Thoracic aorta (tissue), 2 donors: Measurements from ENCODE around the gene MARK4. TPM values are rescaled to one million over a fixed set of nuclear protein-coding genes. Genes with fewer than 3 reads are reported as not detected.

ENCODE experiments used
- ATAC-seq: fragments of 150-250 bp; one replicate; pipeline ENCODE4 v1.8.0; 2017; ENCODE audit warnings: low read depth; ENCODE audit not compliant: insufficient number of reproducible peaks, low FRiP score
- DNase-seq: peaks from one replicate; pipeline ENCODE4 v3.0.0-alpha.2; 2020; ENCODE audit warnings: low spot score
- H3K27ac ChIP-seq, 2 donors: fragments of 200-600 bp; sonication (generic); 1 replicate in 1 of 2; 2 replicates in 1 of 2; pipeline ENCODE4 v1.5.1; 2016; ENCODE audit warnings: mild to moderate bottlenecking in 2 of 2, moderate library complexity in 2 of 2
- H3K27me3 ChIP-seq: fragments of 200-600 bp; sonication (generic); replicated peaks from 2 replicates; pipeline ENCODE4 v1.6.0; 2016; ENCODE audit warnings: mild to moderate bottlenecking; ENCODE audit not compliant: insufficient read depth
- H3K36me3 ChIP-seq: fragments of 200-600 bp; sonication (generic); one replicate; pipeline ENCODE4 v1.5.1; 2016
- H3K4me1 ChIP-seq, 2 donors: fragments of 200-600 bp; sonication (generic); 1 replicate in 1 of 2; 2 replicates in 1 of 2; pipeline versions ENCODE4 v1.5.1 to v1.6.0; 2016; ENCODE audit warnings: low read depth in 2 of 2, mild to moderate bottlenecking in 1 of 2; ENCODE audit not compliant: control insufficient read depth in 1 of 2
- H3K4me3 ChIP-seq: fragments of 200-600 bp; sonication (generic); 2 replicates; pipeline ENCODE4 v1.5.1; 2016; ENCODE audit warnings: mild to moderate bottlenecking
- H3K9me3 ChIP-seq: fragments of 200-600 bp; sonication (generic); 2 replicates; pipeline ENCODE4 v1.5.1; 2016
- total RNA-seq, 2 donors: library from RNA; depleted of rRNA; stranded (reverse); fragments of >200 nt; gene quantifications; one replicate each; pipeline versions ENCODE4 v1.1.0 to v1.2.3, GENCODE V29; 2016
- TF ChIP-seq, protein P1 (sequence below): fragments of 200-600 bp; sonication (generic); IDR thresholded peaks from one replicate; pipeline ENCODE4 v1.5.1; 2019; ENCODE audit warnings: antibody characterized with exemption

The MARK4 gene
- total RNA-seq, 2 donors from 2014 or later: 24.1 to 36.2 TPM

- no peak overlapping the region for H3K27ac ChIP-seq
- H3K4me3 ChIP-seq: no peak overlapping the region
- no peaks in the 10 kb centered on the region for H3K27me3 ChIP-seq
- H3K36me3 ChIP-seq: peaks cover 4% of the 10 kb centered on the region
- H3K4me1 ChIP-seq: no peaks in the 10 kb centered on the region
- ATAC-seq (no peak), DNase-seq (no peak)
- TF ChIP-seq, protein P1, sequence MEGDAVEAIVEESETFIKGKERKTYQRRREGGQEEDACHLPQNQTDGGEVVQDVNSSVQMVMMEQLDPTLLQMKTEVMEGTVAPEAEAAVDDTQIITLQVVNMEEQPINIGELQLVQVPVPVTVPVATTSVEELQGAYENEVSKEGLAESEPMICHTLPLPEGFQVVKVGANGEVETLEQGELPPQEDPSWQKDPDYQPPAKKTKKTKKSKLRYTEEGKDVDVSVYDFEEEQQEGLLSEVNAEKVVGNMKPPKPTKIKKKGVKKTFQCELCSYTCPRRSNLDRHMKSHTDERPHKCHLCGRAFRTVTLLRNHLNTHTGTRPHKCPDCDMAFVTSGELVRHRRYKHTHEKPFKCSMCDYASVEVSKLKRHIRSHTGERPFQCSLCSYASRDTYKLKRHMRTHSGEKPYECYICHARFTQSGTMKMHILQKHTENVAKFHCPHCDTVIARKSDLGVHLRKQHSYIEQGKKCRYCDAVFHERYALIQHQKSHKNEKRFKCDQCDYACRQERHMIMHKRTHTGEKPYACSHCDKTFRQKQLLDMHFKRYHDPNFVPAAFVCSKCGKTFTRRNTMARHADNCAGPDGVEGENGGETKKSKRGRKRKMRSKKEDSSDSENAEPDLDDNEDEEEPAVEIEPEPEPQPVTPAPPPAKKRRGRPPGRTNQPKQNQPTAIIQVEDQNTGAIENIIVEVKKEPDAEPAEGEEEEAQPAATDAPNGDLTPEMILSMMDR: no peak
- H3K9me3 ChIP-seq: no peaks in the 10 kb centered on the region
Observed at GRCh38 chr19:45302416-45302815, 51.3 kb downstream of the MARK4 start.

GRCh38 chr19:45303269-45304060, 52.4 kb downstream of the MARK4 start:
- Histone ChIP-seq H3K4me1 (no peaks in the 10 kb centered on the region), H3K4me3 (no peak overlapping the region), H3K27me3 (no peaks in the 10 kb centered on the region), H3K36me3 (peaks cover 4% of the 10 kb centered on the region), H3K9me3 (no peaks in the 10 kb centered on the region), H3K27ac (no peak overlapping the region)
- no peak for DNase-seq
- ATAC-seq: no peak
- TF ChIP-seq, protein P1: no peak

GRCh38 chr19:45304141-45304926, 53.3 kb downstream of the MARK4 start:
- no peaks in the 10 kb centered on the region for H3K27me3 ChIP-seq
- ATAC-seq (no peak), DNase-seq (no peak)
- H3K9me3 ChIP-seq: no peaks in the 10 kb centered on the region
- H3K36me3 ChIP-seq: peaks cover under 1% of the 10 kb centered on the region
- H3K4me1 ChIP-seq: no peaks in the 10 kb centered on the region
- TF ChIP-seq, protein P1: no peak
- no peak overlapping the region for H3K27ac ChIP-seq
- no peak overlapping the region for H3K4me3 ChIP-seq

DNA sequence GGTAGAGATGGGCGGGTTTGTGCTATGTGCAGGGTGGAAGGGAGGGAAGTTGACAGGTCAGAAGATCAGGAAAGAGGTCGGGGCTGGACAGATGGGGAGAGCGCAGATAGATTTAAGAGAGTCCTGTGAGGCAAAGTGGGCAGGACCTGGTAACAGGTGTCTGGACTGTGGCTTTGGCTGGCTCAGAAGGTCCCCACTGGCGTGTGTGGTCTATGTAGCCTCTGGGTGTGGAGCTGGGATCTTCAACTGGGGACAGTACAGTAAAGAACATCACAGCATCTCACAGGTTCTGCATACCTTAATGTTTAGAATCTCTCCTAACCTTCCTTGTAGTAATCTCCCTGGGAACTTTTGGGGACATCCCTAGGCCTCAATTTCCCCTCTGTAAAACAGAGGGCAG, 53.9 kb downstream of the MARK4 start:
- no peak for DNase-seq
- H3K27ac ChIP-seq: no peak overlapping the region
- H3K9me3 ChIP-seq: no peaks in the 10 kb centered on the region
- H3K4me1 ChIP-seq: no peaks in the 10 kb centered on the region
- H3K27me3 ChIP-seq: no peaks in the 10 kb centered on the region
- TF ChIP-seq, protein P1: no peak
- H3K36me3 ChIP-seq: no peaks in the 10 kb centered on the region
- ATAC-seq: no peak
- H3K4me3 ChIP-seq: no peak overlapping the region

DNA sequence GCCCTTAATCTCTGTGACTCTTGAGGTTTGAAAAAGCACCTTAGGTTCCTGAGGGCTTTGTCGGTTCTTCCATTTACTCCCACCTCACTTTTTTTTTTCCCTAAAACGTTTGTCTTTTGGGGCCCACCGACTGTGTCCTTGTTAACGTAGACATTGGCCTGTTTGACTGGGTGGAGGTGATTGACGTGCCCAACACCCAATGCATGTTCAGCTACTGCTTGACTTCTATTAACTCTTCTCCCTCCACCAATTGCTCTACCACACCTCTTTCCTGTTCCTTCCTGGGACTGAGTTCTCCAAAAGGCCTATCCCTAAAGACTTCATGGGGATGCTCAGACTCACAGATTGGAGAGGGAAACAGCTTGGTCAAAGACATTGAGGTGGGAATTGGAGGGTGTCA, 54.4 kb downstream of the MARK4 start:
- Histone ChIP-seq H3K4me1 (no peaks in the 10 kb centered on the region), H3K4me3 (no peak overlapping the region), H3K9me3 (no peaks in the 10 kb centered on the region), H3K27me3 (no peaks in the 10 kb centered on the region), H3K27ac (no peak overlapping the region), H3K36me3 (no peaks in the 10 kb centered on the region)
- ATAC-seq: no peak
- DNase-seq: no peak
- TF ChIP-seq, protein P1: no peak
